Glutamatergic neuron (in vitro differentiated cells): ENCODE data around the gene SATB1. TPM values are rescaled to one million over a fixed set of nuclear protein-coding genes. Genes with fewer than 3 reads are reported as not detected.
A peak's percentile ranks its signal among the peaks of the same experiment; 100 is the strongest.

ENCODE experiments used
- DNase-seq: peaks from one replicate; pipeline ENCODE4 v3.0.0; 2022
- H3K27ac Mint-ChIP-seq: one replicate; pipeline ENCODE4 v1.8.0; 2020; ENCODE audit warnings: mild to moderate bottlenecking, mixed read lengths, inconsistent platforms; ENCODE audit not compliant: unreplicated experiment
- H3K27me3 Mint-ChIP-seq: one replicate; pipeline ENCODE4 v1.8.0; 2020; ENCODE audit warnings: mild to moderate bottlenecking, moderate library complexity, mixed read lengths, inconsistent platforms; ENCODE audit not compliant: unreplicated experiment
- H3K36me3 Mint-ChIP-seq: one replicate; pipeline ENCODE4 v1.8.0; 2020; ENCODE audit warnings: mild to moderate bottlenecking, mixed read lengths, inconsistent platforms; ENCODE audit not compliant: unreplicated experiment
- H3K4me1 Mint-ChIP-seq: one replicate; pipeline ENCODE4 v1.8.0; 2020; ENCODE audit warnings: mild to moderate bottlenecking, low read depth, mixed read lengths, inconsistent platforms; ENCODE audit not compliant: unreplicated experiment
- H3K4me3 Mint-ChIP-seq: one replicate; pipeline ENCODE4 v1.8.0; 2020; ENCODE audit warnings: mild to moderate bottlenecking, mixed read lengths, inconsistent platforms; ENCODE audit not compliant: unreplicated experiment
- H3K9me3 Mint-ChIP-seq: one replicate; pipeline ENCODE4 v1.8.0; 2020; ENCODE audit warnings: mild to moderate bottlenecking, moderate library complexity, mixed read lengths, inconsistent platforms; ENCODE audit not compliant: unreplicated experiment
- long read RNA-seq: library from polyadenylated mRNA; unstranded; transcript quantifications from one replicate; pipeline ENCODE4 v2.0.0, GENCODE V29; 2020; ENCODE audit not compliant: unreplicated experiment
- total RNA-seq: library from RNA; stranded (reverse); fragmentation: NEBNext Ultra II Directional; extraction: Animal tissue kit (Norgen Biotek cat#: 25700); gene quantifications from one replicate; pipeline ENCODE4 v1.2.1, GENCODE V29; 2021; ENCODE audit not compliant: unreplicated experiment
- TF ChIP-seq, protein P1 (sequence below): fragments of 200-600 bp; sonication (generic); IDR thresholded peaks from one replicate; pipeline ENCODE4 v1.5.0; 2021; ENCODE audit not compliant: partially characterized antibody, unreplicated experiment

The SATB1 gene
- 80.5 TPM for total RNA-seq
- long read RNA-seq, full-length matches to known transcripts, result 3 of 5 reads
- long read RNA-seq, partial matches to known transcripts, result 1 of 5 reads
- long read RNA-seq, other reads (novel, unspliced or antisense), result 1 of 5 reads

DNA sequence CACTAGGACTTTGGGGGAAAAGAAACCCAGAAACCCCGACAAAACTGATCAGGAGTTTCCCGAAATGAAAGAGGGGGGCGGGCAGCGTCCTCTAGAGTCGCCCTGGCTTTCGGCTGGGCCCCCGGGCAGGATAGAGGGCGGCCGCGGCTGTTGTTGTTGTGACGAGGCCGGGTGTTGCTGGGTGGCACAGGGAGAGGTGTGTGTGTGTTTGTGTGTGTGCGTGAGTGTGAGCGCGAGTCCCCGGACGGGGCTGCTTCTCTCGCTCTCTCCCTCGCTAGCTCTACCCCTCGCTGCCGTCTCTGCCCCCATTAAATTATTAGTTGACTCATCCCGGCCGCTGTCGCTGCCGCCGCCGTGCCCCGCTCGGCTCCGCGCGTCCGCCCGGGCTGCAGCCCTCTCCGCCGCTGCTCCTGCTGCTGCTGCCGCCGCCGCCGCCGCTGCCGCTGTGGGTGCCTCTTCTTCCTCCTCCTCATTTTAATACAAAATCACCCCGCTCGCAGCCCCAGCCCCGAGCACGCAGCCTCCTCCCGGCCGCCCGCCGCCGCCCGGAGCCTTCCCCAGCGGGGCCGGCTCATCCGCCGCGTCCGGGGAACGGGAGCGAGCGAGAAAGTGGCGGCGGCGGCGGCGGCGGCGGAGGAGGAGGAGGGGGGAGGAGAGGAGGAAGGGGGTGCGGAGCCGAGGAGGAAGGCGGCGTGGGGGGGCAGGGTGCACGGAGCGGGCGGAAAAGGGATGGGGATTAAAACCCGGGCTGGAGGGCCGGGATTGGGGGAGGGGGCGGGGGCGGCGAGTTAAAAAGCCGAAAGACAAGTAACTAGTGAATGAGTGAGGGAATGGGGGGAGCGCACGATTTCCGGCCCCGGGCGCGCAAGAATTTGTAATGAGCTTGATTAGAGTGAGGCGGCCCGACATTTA, at the start of gene SATB1:
SATB1 (minus strand) TSS at position 611 of the 912 bp plus-strand sequence. CDS start 4,372 bp downstream, outside the sequence.
- peaks cover 17% of the 10 kb centered on the region for H3K9me3 Mint-ChIP-seq
- peak; percentile 85 for DNase-seq
- peak within 1 kb of the TSS; percentile 94 for H3K4me3 Mint-ChIP-seq
- peaks cover 8% of the 10 kb centered on the region for H3K27me3 Mint-ChIP-seq
- H3K4me1 Mint-ChIP-seq, result peaks cover 22% of the 10 kb centered on the region
- TF ChIP-seq, protein P1, sequence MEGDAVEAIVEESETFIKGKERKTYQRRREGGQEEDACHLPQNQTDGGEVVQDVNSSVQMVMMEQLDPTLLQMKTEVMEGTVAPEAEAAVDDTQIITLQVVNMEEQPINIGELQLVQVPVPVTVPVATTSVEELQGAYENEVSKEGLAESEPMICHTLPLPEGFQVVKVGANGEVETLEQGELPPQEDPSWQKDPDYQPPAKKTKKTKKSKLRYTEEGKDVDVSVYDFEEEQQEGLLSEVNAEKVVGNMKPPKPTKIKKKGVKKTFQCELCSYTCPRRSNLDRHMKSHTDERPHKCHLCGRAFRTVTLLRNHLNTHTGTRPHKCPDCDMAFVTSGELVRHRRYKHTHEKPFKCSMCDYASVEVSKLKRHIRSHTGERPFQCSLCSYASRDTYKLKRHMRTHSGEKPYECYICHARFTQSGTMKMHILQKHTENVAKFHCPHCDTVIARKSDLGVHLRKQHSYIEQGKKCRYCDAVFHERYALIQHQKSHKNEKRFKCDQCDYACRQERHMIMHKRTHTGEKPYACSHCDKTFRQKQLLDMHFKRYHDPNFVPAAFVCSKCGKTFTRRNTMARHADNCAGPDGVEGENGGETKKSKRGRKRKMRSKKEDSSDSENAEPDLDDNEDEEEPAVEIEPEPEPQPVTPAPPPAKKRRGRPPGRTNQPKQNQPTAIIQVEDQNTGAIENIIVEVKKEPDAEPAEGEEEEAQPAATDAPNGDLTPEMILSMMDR, result no peak
- peak within 1 kb of the TSS; percentile 96 for H3K27ac Mint-ChIP-seq
- H3K36me3 Mint-ChIP-seq, result no peaks in the 10 kb centered on the region

DNA sequence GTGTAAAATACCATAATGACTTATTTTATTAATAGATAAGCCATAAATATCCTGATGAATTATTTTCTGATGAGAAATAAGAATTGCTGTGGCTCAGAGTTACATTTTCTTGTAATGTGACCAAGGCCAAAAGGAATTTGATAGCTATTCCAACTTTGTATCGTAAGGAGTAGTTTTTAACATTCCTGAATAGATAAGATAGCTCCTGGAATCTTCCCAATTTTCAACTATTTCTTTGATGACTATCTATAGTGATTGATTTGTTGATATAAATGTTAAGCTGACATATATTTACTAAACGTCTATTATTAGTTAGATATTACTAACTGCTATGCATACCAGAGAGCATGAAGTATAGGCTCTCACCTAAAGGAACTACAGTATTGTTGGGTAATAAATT, 49.1 kb upstream of the SATB1 start:
- Mint-ChIP-seq H3K4me1 (no peaks in the 10 kb centered on the region), H3K36me3 (no peaks in the 10 kb centered on the region), H3K27me3 (no peaks in the 10 kb centered on the region), H3K4me3 (no peak overlapping the region), H3K27ac (no peak overlapping the region), H3K9me3 (no peaks in the 10 kb centered on the region)
- no peak for DNase-seq
- TF ChIP-seq, protein P1, result no peak

DNA sequence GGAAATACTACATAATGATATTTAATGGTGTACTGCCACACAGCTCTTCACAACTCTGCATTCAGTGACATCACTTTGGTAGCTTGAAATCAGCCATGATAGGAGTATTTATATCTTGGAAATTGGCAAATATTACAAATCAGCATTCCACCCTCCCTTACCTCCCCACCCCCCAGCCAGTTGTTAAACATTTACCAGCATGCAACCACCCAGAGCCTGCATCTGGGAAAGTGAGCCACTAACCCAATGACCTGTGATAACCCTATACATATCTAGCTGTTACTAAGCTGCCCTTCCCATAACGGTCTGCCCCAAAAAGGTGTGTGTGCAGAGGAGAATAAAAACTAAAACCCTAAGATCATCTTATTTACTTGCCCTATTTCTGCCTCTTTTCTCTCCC, 44.6 kb upstream of the SATB1 start:
- DNase-seq, result no peak
- Mint-ChIP-seq H3K36me3 (no peaks in the 10 kb centered on the region), H3K9me3 (no peaks in the 10 kb centered on the region), H3K4me1 (no peaks in the 10 kb centered on the region), H3K4me3 (no peak overlapping the region), H3K27me3 (no peaks in the 10 kb centered on the region), H3K27ac (no peak overlapping the region)
- TF ChIP-seq, protein P1, result no peak

DNA sequence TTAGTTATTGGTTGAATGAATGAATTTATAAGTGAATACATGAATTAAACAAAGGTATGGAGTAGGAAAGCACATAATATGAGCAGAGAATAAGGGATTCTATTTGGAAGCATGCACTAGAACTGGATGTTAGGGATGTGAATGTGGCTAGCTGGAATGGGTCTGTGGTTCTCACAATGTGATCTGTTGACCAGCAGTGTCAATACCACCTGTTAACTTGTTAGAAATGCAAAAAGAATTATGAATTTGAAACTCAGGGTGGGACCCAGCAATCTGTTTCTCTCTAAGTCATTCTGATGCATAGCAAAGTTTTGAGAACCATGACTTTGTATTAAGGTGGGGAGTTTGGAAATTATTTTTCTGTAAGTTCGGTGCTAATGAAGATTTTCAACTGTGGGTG, 41.0 kb upstream of the SATB1 start:
- no peaks in the 10 kb centered on the region for H3K27me3 Mint-ChIP-seq

More for the DNA sequence above, 41.0 kb upstream of the SATB1 start:
- no peak for DNase-seq
- peaks cover 5% of the 10 kb centered on the region for H3K36me3 Mint-ChIP-seq
- H3K9me3 Mint-ChIP-seq, result no peaks in the 10 kb centered on the region
- no peak overlapping the region for H3K4me3 Mint-ChIP-seq
- H3K27ac Mint-ChIP-seq, result no peak overlapping the region
- TF ChIP-seq, protein P1, result no peak
- H3K4me1 Mint-ChIP-seq, result no peaks in the 10 kb centered on the region
